Amygdala (tissue), 56 donors: ENCODE data around the gene LHPP.

Experiments used
- DNase-seq, 56 donors: peaks; one replicate each; lab custom pipeline; 2025; lab: John Stamatoyannopoulos, UW

LHPP gene

DNA sequence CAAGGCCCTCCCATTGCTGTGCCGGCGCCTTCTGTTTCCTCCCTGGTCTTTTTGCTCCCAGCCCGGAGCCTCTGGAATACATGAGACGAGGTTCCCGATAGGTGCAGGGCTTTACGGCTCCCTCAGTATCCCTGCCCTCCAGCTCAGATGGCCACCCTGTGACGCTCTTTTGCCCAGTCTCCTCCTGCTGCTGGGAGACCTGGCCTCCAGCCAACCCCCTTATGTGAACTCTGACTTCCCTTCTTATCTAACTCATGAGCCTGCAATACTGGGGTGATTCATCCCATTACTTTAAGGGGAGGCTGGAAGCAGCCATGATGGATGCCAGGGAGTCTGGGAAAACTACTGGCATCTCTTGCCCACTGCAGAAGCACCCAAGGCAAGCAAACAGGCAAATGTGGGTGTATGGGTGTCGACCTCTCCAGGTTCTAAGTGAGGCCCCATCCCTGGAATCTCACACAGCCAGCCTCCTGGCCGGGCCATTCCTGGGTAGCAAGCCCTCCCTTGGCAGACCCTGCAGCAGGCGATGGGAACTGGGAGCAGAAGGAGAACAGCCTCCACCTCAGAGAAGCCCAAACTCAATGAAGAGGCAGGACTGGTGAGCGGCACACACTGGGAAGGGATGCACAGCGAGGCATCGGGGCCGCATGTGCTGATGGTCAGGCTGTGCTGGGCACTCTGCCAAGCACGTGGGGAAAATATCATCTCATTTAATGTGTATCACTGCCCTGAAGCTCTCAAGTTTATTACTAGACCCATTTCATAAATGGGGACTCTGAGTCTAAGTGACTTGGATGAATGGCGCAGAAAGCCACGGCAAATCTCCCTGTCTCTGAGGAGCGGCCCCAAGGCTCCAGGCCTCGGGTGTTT is 185.1 kb downstream of the LHPP start:
- peak in 18 of 56 donors; percentile 16 to 64 (median 40) for DNase-seq

GRCh38 chr10:124647421-124648130 is 186.0 kb downstream of the LHPP start:
- peak in 15 of 56 donors; percentile 28 to 59 (median 44) for DNase-seq

- DNase-seq: no peak
Measured at GRCh38 chr10:124648131-124648475, 186.5 kb downstream of the LHPP start.

DNA sequence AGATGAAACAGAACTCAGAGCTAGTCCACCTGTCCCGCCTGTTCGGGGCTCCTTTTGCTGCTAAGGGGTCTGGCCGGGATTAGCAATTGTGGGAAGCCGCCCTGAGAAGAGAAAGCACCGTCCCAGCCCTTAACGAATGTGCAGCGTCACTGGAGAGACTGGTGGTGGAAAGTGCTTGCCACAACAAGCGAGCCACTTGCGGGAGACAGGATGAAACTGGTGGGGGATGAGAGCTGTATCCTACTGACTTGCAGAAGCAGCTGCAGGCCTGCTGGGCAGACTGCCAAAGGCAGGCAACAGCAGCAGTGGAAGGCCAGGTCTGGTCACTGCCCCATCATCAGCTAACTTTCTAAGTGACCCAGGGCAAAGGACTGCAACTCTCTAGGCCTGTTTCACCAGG is 187.1 kb downstream of the LHPP start:
- DNase-seq: peak in 45 of 56 donors; percentile 21 to 87 (median 67)

- peak in 40 of 56 donors; percentile 18 to 81 (median 54) for DNase-seq
Measured at GRCh38 chr10:124649214-124649613, 187.6 kb downstream of the LHPP start.

DNA sequence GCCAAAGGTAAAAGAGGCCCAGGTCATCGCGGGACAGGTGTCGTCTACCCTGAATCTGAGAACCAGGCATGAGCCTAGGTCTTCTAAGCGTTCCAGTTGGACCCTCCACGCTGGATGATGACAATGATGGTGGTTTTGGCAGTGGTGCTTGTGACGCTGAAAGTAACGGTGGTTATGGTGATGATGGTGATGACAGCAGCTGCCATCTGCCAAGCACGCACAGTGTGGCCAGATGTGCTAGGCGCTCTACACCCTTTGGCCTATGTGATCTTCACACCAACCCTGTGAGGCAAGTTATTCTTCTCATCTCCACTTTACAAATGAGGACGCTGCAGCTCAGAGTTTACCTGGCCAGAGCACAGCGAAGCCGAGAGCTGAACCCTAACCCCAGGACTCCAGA is 188.6 kb downstream of the LHPP start:
- DNase-seq: no peak

GRCh38 chr10:124650820-124651401 is 189.3 kb downstream of the LHPP start:
- no peak for DNase-seq

DNA sequence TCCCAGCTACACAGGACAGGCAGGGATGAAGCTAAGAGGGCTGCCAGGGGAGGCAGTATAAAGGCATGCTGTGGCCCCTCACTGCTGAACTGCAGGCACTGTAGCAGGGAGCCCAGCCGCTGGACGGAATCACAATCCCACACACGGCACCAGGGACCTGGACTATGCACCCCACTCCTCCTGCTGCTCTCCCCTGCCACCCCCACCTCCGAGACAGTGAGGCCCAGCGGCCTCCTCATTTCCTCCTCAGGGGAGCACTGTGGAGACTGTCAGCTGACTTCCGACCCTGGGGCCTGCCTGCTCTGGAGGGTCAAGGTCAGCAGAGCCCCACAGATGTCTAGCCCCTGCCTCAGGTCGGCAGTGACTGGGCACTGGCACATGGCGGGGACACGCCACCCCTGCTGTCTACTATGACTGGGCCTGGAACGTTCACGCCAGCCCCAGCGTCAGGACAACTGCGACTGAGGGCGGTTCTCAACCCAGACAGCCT is 189.8 kb downstream of the LHPP start:
- DNase-seq: no peak

- DNase-seq: no peak
Measured at GRCh38 chr10:124652200-124652599, 190.6 kb downstream of the LHPP start.

DNA sequence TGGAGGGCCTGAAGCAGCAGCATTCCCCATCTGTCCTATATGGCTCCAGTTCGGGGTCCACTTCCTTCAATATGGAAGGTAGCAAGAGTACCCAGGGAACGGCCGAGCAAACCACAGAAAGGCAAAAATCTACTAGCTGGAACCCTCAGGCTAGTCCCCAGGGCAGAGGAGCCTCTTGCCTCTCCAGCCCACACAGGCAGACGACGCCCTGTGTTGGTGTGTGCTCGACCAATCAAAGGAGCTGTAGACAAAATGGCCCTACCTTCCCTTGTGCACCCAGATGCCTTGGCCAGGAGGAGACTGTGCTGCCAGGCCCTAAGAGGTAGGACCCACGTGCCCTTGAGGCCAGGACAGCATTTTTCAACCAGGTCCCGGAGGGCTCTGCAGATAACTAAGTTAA is 191.1 kb downstream of the LHPP start:
- no peak for DNase-seq

- DNase-seq: no peak
Measured at GRCh38 chr10:124653311-124653710, 191.7 kb downstream of the LHPP start.

DNA sequence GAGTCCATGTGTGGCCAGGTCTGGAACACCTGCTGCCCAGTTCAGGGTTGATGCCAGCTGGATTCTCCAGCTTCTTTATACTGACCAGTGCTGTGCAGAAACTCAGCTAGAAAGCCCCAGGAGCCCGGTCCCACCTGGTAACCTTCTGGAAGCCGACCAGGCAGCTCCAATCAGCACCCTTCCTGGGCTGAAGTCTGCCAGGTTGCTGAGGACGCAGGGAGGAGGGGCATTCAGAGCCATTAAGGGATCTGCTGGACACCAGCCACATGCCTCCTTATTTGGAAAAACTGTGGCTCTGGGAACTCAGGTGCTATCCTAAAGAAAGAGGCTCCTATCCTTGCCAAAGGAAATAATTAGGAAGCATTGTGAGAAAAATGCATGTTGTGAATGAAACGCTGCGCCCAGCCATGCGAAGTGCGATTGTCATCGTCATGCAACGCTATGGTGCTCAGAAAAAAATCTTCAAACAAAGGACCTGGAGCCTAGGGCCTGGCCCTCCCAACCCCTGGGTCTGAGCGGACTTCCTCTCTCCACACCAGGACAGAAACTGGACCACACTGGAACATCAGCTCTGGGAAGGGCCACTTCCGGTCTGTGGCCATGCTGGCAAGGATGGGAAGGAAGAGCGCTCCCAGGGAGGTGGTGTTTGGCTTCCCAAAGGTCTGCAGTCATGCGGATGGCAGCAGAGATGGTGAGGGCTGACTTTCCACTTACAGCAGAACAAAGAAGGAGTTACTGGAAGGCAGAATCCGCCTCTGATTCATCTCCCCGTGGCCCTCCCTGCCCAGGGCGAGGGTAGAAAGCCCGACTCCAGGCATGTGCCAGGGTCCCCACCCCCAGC is 192.4 kb downstream of the LHPP start:
- peak in 1 of 56 donors; percentile 30 for DNase-seq

DNA sequence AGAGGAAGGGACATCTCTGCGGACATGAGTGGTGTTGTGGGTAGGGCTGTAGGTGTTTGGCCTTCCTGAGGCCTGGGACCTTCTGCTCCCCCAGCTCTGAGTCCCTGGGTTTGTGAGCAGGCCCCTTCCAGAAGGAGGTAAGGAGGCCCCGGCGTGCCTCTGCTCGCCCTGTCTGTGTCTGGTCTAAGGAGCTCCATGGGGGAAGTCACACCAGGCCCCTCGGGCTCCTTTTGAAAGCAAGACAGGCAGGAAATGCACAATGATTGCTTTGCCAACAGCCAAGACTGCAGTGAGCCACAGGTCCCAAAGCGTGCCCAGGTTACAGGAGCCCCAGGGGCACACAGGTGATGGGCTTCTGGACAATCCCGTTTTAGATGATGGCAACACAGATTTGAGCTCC is 193.1 kb downstream of the LHPP start:
- no peak for DNase-seq

GRCh38 chr10:124655191-124656112 is 193.8 kb downstream of the LHPP start:
- DNase-seq: no peak

DNA sequence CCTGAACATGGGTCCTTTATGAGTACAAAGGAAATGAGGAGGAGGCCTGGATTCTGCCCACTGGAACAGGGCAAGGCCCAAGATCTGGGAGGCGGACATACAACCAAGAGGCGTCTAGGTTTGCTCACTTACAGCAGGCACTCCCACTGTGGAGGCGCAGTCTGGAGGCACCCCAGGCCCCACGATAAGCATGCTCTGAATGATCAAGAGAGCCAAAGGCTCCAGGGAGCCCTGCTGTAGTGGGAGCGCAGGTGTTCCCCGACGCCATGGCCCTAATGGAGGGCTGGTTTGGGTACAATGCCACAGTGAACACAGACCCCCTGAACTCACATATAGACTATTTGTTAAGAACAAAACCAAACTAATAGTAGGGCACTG is 194.5 kb downstream of the LHPP start:
- no peak for DNase-seq

- DNase-seq: no peak
Measured at GRCh38 chr10:124656541-124656940, 194.9 kb downstream of the LHPP start.

DNA sequence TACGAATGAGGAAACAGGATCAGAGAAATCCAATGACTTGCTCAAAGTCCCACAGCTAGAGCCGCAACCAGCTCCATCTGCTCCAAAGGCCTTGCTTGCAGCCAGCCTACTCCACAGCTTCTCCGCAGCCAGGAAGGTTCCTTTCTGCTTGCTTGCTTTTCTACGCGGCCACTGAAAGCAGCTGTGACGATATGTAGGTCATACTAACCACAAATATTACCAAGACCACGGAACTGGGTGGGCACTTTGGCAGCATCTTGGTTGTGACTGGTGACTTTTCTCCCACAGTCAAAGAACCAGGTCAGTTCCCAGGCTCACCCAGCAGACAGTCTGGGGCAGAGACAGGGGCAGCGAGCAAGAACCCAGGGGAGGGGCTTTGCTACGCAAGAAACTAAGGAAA is 196.2 kb downstream of the LHPP start:
- peak in 2 of 56 donors; percentile 30 to 40 for DNase-seq

DNA sequence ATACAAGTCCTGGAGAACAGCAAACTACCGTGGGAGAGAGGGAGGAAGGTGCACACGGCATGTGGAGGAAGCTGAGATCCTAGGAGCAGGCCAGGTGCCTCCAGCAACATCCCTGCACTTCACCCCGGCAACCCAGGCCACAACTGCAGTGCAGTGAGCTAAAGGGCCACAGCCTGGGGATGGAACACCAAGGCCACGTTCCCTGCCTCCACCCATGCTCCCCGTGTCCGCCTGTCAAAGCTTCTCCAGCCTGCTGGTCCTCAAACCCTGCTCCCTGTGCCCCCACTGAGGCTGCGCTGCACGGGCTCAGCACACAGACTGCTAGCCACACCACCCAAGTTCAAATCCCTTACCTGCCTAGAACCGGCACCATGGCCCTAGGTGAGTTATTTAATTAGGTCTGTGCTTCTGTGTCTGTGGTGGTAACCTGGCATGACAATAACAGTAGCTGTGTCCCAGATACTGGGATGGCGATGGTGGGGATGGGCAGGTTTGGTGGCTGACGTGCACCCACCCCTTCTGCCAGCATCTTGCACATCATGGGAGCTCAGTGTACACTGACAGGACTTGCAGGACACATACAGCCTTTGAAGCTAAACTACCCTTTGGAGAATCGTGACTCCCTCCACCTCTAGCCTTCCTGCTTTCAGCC is 197.1 kb downstream of the LHPP start:
- DNase-seq: no peak

GRCh38 chr10:124659380-124659779 is 197.8 kb downstream of the LHPP start:
- DNase-seq: no peak
